Muscle of back (tissue), 11 donors: ENCODE results near the gene PDLIM7. TPM values are rescaled to one million over a fixed set of nuclear protein-coding genes. Genes with fewer than 3 reads are reported as not detected.

Experiments used
- DNase-seq, 3 donors: peaks; one replicate each; pipeline versions ENCODE4 v3.0.0 to v3.0.0-alpha.2; 2013
- polyA plus RNA-seq, 10 donors: library from polyadenylated mRNA; unstranded; fragments of 120-200 nt; gene quantifications; one replicate each; pipeline ENCODE4 v1.2.1, GENCODE V29; 2013; ENCODE audit not compliant: insufficient read length in 10 of 10

The PDLIM7 gene
- polyA plus RNA-seq, 10 donors = 167 to 339 (median 246) TPM

DNA sequence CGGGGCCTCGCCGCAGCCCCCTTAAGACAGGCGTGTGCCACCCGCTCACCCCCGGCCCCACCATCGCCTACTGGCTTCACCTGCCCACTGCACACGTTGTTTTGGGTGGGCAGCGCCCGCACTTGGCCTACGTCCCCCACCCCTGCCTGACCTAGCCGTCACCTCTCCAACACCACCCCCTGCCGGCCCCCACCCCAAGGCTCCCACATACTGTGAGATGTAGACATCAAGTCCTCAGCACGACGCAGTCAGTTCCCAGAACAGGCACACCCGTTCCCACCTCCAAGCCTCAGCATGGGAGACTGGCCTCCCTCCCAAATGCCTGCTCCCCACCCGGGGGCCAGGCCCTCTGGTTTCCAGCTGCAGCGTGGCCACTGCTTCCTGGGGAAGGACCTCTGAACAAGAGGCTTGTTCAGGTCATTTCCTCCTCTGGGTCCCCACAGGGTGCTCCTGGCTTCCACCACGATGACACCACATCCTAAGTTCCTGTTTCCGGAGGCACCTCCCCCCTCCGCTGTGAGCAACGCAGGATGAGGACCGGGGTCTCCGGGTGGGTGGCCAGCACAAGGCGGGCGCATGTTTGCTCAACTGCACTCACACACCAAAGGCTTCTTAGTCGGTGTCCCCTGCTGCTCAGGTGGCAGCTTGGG lies 35.3 kb downstream of the PDLIM7 start:
- DNase-seq = no peak

DNA sequence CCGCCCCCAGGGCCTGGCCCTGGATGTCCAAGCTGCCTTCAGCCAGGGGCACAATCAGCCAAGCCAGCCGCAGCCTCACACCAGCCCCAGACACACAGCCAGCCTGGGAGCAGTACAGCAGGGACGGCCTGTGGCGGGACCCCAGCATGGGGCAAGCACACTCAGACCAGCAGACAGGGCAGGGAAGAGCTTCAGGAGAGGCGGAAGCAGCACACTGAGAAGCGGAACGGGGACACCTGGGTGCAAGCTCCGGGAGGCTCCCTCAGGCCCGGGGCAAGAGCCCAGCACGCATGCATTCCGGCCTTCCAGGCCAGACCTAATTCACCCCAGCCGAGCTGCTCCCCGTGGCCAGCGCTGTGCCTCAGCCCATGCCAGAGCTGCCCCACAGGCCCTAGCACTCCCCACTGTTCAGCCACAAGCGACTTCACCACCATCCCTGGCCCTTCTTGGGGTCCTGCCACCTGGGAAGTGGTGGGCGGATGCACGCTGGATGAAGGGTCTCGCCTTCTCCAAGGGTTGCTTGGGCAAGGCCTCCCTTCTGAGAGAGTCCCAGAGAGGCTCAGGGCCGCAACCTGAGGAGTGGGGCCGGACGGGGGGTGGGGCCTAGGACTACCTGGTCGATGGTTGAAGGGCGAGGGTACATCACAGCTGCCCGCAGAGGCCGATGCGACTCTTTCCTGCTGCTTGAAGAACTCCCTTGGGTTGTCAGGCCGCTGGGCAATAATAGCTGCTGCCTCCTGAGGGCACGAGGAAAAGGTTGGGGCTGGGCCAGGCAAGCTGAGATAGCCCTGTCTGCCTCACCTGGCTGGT lies 37.4 kb downstream of the PDLIM7 start:
- DNase-seq = no peak

DNA sequence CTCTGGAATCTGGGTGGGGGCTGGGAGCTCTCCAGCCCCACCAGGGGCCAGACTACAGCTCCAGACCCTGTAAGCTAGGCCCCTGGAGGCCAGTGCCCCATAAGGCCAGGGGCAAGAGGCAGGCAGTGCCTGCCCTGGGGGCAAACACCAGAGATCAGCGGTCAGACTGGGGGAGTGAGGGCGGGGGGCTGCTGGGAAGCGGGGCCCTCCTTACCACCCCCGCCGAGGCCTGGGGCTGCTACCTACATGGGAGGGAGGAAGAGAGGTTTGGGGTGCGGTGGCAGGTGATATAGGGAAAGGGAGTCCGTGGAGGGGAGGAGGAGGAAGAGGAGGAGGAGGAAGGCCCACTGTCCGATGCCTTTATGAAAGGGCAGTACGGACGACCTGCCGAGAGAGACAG lies 38.0 kb downstream of the PDLIM7 start:
- DNase-seq = no peak

DNA sequence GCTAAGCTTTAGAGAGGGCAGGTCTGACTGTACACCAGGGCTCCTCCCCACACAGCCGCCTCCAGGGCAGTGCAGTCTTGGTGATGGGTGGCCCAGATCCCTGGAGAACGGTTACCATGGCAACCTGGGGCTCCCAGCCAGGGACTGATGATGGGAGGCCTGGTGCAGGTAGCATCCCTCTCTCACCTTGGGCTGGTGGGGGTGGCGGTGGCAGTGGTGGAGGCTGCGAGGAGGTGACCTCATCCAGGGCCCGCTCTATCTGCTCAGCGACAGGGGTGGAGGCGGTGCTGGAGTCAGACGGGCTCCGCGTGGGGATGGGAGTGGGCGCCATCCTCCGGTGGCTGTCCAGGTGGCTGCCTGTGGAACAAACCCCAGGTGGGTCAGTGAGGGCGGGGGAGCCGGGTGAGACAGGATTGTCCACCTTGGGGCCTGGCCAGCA lies 38.5 kb downstream of the PDLIM7 start:
- no peak for DNase-seq

DNA sequence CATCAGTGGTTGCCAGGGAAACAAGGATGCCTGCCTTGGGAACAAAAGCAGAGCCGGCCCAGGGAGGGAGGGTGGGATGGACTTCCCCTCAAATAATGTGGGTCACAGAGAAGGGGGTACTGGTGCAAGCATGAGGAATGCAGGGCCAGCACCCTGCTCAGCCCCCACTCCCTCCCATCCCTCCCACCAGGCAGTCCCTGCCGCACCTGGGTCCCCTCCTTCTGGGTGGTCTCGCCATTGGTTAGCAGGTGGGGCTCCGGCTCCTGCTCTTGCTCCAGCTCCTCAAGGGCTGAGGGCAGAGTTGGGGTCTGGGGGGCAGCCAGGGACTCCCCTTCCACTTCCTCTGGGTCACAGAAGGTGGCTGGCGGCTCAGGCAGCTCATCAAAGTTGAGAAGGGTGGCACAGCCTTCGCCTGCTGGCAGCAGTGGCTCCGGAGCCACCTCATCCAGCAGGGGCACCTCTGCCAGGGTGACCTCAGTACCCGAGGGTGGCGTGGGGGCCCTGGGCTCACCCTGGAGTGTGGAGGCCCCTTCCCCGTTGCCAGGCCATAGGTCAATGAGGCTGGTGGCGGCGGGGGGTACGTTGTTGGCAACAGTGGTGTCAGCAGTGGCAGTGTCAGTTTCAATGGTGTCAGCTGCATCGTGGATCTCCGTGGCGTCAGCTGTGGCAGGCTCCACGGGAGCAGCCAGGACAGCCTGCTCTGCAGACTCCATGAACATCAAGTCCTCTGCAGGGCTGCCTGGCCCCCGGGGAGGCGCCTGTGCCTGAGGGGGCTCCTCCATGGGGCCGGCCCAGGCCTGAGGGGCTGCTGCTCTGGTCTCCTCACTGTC lies 39.3 kb downstream of the PDLIM7 start:
- no peak for DNase-seq

DNA sequence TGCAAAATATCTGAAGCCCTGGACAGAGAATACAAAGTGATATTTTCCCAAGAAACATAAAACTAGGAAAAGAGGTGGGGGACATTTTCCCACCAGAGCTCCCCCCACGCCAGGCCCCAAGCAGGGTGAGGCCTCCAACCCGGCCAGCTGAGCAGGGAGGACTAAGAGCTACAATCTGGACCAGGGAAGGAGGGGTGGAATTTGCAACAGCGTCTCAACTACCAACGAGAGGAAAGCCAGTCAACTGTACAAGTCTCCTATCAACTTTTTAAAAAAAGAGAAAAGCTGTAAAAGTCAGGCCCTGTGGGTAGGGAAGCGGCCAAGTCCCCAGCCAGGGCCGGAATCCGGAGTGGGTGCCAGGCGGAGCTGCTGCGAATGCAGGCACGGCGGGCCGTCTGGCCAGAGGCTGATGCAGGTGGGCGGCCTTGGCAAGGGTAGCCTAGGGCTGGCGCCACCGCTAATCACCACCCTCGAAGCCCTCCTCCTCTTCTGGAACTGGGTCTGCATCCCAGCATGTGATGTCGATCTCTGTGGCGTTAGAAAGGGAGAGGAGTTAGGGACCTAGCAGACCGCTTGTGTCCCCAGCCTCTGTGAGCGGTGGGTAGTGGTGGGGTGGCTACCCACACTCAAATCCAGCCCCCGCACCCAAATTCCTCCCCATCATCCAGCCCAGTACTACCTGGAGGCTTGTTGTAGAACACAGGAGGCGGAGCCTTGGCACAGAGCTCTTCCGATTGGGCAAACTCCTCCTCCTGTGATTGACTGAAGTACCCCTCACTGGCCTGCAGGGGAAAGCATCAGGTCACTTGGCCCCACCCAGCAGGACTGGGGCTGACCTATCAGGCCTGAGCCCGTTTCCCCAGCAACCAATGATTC lies 40.2 kb downstream of the PDLIM7 start:
- peak; percentile 89 to 93 (median 90) for DNase-seq

DNA sequence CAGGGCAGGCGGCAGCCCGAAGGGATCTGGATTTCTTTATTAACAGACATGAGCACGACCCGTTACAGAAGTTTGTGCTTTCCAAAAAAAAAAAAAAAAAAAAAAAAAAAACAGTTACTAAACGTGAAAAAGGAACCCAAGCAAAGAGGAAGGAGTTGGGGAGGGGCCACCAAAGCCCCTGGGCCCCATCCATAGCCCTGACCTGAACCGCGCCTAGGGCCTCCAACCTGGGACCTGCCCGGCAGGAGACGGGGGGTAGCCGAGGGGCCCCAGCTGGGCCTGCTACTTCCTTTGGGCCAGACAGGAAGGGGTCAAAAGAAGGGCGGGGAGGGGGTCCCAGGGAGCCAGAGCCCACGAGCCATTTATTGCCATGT lies 40.8 kb downstream of the PDLIM7 start:
- DNase-seq = no peak

DNA sequence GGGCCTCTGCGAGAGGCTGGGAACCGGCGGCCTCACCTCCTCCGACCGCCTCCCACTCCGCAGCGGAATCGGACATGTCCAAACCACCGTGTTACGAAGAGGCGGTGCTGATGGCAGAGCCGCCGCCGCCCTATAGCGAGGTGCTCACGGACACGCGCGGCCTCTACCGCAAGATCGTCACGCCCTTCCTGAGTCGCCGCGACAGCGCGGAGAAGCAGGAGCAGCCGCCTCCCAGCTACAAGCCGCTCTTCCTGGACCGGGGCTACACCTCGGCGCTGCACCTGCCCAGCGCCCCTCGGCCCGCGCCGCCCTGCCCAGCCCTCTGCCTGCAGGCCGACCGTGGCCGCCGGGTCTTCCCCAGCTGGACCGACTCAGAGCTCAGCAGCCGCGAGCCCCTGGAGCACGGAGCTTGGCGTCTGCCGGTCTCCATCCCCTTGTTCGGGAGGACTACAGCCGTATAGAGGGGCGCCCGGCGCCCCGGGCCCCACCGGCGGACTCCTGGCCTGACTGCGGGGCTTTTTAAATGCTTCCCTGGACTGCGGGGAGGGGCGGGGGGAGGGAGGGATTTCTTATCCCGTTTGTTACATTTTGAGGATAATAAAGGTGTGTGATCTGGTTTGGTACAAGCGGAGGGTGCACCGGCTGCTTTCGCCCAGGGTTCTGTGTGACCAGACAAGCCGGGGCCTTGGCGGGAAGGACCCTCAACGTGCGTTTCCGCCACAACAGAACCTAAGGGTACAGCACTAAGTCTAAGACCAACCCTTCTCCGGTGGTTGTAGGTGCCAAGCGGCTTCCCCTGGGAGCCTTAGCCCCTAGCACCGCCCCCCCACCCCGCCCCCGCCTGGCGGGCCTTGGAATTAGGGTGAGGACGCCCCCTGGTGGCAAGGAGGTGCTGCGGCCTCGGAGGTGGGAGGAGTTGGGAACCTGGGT lies 41.5 kb downstream of the PDLIM7 start:
- peak; percentile 86 to 93 (median 93) for DNase-seq

DNA sequence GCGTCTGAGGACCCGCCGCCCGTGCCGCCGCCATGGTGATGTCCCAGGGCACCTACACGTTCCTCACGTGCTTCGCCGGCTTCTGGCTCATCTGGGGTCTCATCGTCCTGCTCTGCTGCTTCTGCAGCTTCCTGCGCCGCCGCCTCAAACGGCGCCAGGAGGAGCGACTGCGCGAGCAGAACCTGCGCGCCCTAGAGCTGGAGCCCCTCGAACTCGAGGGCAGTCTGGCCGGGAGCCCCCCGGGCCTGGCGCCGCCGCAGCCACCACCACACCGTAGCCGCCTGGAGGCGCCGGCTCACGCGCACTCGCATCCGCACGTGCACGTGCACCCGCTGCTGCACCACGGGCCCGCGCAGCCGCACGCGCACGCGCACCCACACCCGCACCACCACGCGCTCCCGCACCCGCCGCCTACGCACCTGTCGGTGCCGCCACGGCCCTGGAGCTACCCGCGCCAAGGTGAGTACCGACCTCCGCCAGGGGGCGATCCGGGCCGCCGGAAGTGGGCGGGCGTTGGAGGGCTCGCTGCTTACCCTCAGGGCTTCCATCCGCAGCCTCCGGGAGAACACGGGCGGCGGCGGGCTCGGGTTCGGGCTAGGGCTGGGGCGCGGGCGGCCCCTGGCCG lies 42.3 kb downstream of the PDLIM7 start:
- peak in 2 of 3 donors; percentile 79 to 91 for DNase-seq

DNA sequence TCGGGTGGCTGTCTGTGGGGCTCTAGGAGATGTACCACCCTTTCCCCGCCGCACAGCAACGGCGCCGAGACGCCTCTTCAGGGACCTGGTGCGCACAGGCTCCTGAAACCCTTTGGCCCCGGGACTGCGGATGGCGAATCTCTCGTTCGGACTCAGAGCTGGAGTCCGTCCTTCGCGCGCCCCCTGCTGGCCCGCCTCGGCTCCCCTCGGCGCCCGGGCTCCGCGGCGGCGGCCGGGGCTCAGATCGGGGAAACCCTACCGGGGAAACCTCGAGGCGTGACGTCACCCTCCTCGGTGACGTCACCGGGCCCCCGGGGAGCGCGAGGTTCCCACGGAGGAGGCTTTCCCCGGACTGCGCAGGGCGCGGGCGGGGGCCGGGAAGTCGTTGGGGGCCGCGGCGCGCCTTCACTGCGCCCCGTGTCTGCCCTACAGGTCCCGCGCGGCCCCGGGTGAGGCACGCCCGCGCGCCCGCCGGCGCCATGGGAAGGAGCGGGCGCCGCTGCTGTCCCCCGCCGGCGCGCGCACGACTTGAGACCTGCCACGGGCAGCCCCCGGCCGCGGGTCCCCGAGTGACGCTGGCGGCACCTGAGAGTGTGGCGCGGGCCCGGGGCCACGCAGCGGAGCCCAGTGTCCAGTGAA lies 42.9 kb downstream of the PDLIM7 start:
- peak; percentile 88 to 96 (median 92) for DNase-seq

DNA sequence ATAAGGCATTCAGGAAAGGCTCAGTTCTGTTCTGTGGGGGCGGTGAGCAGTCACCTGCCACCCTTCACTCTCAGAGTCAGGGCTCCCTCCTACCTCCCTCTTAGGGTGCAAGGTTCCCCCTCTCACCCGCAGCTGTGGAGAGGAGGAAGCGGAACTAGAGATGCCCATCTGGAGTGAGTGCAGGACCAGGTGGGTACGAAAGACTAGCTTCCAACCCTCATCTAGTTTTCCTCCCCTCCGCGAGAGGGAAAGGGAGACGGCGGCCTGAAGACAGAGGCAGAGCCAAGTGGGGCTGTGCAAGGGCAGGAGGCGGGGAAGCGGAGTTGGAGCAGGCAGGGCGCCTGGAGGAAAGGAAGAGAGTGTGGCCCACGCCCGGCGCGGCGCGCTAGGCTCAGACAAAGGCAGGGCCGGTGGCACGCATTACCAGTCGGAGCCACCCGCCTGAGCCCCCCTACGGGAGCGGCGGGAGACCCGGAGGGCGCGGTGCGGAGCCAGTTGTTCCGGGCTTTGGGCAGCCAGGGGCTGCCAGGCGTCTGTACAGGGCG lies 43.5 kb downstream of the PDLIM7 start:
- peak in 1 of 3 donors; percentile 83 for DNase-seq

DNA sequence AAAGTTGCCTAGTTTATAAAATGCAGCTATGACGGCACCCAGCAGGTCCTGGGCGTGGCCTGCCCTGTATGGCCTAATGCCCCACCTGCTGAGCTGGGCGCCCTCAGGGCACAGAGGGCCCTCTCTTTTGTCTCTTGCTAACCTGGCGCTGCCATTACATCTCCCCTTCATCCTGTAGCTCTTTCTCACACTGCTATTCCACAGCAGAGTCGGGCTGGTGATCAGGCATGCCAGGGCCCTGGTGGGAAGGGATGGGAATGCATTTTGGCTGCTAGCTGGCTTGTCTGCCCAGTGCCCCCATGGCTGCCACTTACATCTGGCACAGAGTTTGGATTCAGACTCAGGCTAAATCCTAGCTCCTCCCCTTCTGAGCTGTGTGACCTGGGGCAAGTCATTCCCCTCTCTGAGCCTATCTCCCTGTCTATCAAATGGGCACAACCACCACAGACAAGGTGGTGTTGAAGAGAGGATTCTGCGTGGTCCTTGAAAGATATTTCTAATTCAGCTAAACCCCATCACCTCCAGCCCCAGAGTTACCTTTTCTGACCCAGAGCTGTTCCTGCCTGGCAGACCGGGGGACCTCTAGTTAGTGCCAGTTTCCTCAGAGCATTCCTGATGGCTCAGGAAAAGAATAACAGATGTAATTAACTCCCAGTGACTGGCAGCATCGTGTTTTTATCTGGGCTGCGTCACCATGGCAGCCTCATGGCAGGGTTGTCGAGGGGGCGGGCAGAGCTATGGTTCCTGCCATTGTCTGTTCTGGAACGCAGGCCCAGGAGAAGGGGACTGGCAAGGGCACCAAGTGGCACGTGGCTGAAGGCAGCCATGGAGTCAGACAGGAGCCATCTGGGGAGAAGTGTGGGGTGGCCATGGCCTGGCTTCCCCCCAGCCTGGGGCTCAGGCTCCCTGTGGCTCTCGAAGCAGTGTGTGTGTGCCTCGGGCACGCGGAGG lies 44.4 kb downstream of the PDLIM7 start:
- no peak for DNase-seq

DNA sequence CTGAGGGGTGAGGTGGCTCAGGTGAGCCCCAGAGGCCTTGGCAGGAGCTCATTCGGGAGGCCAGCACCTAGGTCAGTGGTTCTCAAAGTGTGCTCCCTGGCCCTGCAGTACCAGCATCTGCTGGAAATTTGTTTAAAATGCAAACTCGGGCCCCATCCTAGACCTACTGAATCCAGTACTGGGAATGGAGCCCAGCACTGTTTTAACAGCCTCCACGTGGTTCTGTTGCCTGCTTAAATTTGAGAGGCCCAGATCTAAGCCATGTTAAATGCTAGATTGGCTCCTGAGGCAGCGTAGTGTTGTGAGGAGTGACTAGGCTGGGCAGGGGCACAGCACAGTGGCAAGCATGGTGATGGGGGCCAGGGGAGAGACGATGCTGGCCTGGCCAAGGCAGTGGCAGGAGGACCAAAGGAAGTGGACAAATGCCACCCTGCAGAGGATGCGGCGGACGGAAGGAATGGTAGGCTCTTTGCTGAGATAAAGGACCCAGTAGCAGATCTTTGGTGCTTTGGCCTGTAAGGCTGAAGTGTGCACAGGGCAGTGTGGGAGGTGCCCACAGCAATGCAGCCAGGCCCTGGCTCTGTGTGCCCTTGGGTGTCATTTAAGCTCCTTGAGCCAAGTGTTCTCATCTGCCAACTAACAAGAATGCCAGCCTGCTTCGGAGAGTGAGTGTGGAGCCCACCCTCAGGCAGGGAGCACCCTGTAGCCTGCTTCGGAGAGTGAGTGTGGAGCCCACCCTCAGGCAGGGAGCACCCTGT lies 46.6 kb downstream of the PDLIM7 start:
- no peak for DNase-seq

DNA sequence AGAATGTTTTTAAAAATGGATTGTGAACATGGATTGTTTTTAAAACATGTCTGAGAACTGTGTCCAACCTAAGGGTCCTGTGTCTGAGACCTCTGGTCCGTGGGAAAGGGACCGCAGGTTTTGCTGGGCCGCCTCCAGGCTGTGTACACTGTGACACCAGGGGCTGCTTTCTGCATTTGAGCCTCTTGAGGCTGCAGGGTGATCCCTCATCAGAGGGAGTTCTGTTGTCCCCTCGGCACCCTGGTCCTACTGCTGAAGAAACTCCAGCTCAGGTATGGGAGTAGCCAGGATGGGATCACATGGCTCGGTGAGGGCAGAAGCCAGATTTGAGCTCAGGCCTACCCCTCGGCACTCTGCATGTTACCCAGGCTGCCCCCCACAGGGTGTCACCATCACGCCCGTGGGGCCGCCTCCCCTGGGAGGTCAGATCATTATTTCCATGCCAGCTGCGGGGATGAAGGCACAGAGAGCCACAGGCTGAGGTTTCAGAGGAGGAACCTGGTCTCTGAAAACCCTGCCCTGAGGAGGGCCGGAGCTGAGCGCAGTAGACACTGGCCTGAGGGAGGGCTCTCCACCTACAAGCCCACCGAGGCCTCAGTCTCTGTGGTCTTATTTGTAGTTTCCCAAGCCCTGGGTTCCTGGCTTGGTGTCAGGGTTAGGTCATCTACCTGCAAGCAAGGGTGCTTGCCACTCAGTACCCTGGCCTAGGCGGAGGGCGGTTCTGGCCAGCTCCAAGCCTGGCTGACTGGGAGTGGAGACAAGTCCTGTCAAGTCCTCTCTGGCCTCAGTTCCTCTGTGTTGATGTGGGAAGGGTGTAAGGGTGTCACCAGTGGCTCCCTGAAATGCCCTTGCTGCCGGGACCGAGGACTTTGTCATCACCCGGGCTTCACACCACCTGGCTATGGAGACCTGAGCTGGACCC lies 48.0 kb downstream of the PDLIM7 start:
- no peak for DNase-seq

DNA sequence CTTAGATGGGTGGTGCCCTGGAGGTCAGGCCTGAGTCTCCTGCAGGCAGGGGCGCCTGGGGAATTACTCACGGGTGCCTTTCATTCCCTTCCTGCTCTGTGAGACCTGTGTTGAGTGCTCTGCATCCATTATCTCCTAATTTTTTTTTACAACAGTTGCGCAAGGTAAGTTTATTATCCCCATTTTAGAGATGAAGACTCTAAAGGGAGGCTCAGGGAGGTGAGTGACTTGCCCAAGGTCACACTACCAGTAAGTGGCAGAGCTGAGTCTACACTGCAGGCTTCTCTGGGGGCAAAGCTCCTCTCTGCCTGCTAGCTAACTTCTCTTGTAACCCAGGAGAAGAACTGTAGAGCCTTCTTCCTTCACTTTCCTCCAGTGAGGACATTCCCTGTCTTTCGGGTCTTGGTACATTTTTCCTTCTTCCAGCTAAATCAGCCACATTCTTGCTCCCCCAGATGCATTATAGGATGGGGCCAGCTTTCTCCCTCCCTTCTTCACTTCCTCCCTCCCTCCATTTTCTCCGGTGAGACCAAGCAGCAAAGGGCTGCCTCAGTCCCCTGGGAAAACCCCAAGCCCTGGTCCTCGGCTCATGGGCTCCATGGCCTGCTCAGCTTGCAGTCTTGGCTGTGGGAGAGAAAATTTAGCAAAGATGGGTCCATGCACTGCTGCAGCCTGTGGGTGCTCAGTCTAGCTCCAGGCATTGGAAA lies 49.0 kb downstream of the PDLIM7 start:
- DNase-seq = no peak
